NCI-H226 (cell line): ENCODE measurements around the gene OR4F17.
"Not testable (repeated sequence)": the region's sequence is repeated elsewhere in the genome, so short reads cannot be mapped to it uniquely, and the experiment has no call there.

Source experiments
- DNase-seq: peaks from one replicate; pipeline ENCODE4 v3.0.0-alpha.2; 2015

OR4F17 gene

GRCh38 chr19:106804-107203 is at the start of gene OR4F17:
OR4F17 (plus strand) TSS chr19:107104; CDS start chr19:110679, 3,575 bp downstream.
- DNase-seq, result not testable (repeated sequence)

GRCh38 chr19:70793-71192 is 36.1 kb upstream of the OR4F17 start:
- not testable (repeated sequence) for DNase-seq

- not testable (repeated sequence) for DNase-seq
These were observed 24.0 kb upstream of the OR4F17 start for GRCh38 chr19:82864-83263.

GRCh38 chr19:83626-84025 is 23.3 kb upstream of the OR4F17 start:
- DNase-seq, result not testable (repeated sequence)

GRCh38 chr19:90678-91077 is 16.2 kb upstream of the OR4F17 start:
- DNase-seq, result not testable (repeated sequence)

GRCh38 chr19:94794-95193 is 12.1 kb upstream of the OR4F17 start:
- not testable (repeated sequence) for DNase-seq

GRCh38 chr19:97647-98046 is 9.3 kb upstream of the OR4F17 start:
- DNase-seq, result not testable (repeated sequence)

- not testable (repeated sequence) for DNase-seq
These were observed 13.7 kb downstream of the OR4F17 start for GRCh38 chr19:120443-121140.
